Heart right ventricle (tissue), 16 donors: ENCODE measurements around the gene SELPLG. TPM values are rescaled to one million over a fixed set of nuclear protein-coding genes. Genes with fewer than 3 reads are reported as not detected.

Experiments
- ATAC-seq, 8 donors: fragments of 200-7000 bp; cut with Tn5 transposase; one replicate each; pipeline ENCODE4 v1.9.1; 2020; ENCODE audit warnings: mild to moderate bottlenecking in 8 of 8, moderate library complexity in 8 of 8, moderate number of reproducible peaks in 1 of 8
- DNase-seq, 2 donors: peaks; one replicate each; pipeline ENCODE4 v3.0.0-alpha.2; 2020
- H3K27ac ChIP-seq, 10 donors: fragments of 200-600 bp; sonication (generic) in 2 of 10; one replicate each; pipeline versions ENCODE4 v1.5.0 to v1.8.0; 2020 to 2022; ENCODE audit warnings: mild to moderate bottlenecking in 3 of 10
- H3K27me3 ChIP-seq, 7 donors: fragments of 200-600 bp; one replicate each; pipeline ENCODE4 v1.8.0; 2021 to 2022; ENCODE audit warnings: mild to moderate bottlenecking in 2 of 7
- H3K36me3 ChIP-seq, 9 donors: fragments of 200-600 bp; sonication (generic) in 1 of 9; one replicate each; pipeline versions ENCODE4 v1.5.0 to v1.8.0; 2020 to 2022; ENCODE audit warnings: mild to moderate bottlenecking in 2 of 9
- H3K4me1 ChIP-seq, 9 donors: fragments of 200-600 bp; sonication (generic) in 1 of 9; one replicate each; pipeline versions ENCODE4 v1.5.0 to v1.8.0; 2020 to 2022; ENCODE audit warnings: mild to moderate bottlenecking in 4 of 9
- H3K4me3 ChIP-seq, 10 donors: fragments of 200-600 bp; sonication (generic) in 2 of 10; one replicate each; pipeline versions ENCODE4 v1.5.0 to v1.8.0; 2020 to 2022; ENCODE audit warnings: mild to moderate bottlenecking in 7 of 10, moderate library complexity in 2 of 10
- H3K9me3 ChIP-seq, 11 donors: fragments of 200-600 bp in 10 of 11; sonication (generic) in 2 of 11; one replicate each; pipeline versions ENCODE4 v1.5.0 to v1.8.0; 2013 to 2022; ENCODE audit warnings: mild to moderate bottlenecking in 2 of 11, control low read depth in 1 of 11, moderate library complexity in 1 of 11
- whole genome bisulfite sequencing, 2 donors: extraction: QIAGEN DNeasy Blood & Tissue Kit; methylation state at CpG; one replicate each; pipeline ENCODE4 v1.1.7; 2013; ENCODE audit warnings: inconsistent platforms in 1 of 2; 5-methylcytosine and 5-hydroxymethylcytosine counted together
- intact Hi-C, 10 donors: fragments of 100-400 bp; cut with DNase I; formaldehyde crosslinking; loops; one replicate each; pipeline versions ENCODE4 v1.11.1 to v1.14.2; 2022
- polyA plus RNA-seq, 2 donors: library from polyadenylated mRNA; stranded (reverse); fragments of 200-250 nt; gene quantifications; one replicate each; pipeline ENCODE4 v1.2.3, GENCODE V29; 2013
- total RNA-seq, 10 donors: library from RNA; stranded (reverse); fragmentation: NEBNext Ultra II Directional in 3 of 10; extraction: Animal tissue kit (Norgen Biotek cat#: 25700) in 3 of 10; gene quantifications; one replicate each; pipeline versions ENCODE4 v1.2.1 to v1.2.4, GENCODE V29; 2021 to 2023
- TF ChIP-seq, protein P1 (sequence below), 9 donors: fragments of 200-600 bp; sonication (generic) in 2 of 9; IDR thresholded peaks; one replicate each; pipeline versions ENCODE4 v1.5.0 to v1.8.0; 2021 to 2022; ENCODE audit warnings: antibody characterized with exemption in 9 of 9, mild to moderate bottlenecking in 5 of 9, moderate library complexity in 1 of 9
- donor health status: Arrhythmogenic right ventricular cardiomyopathy.
- donor health status: ischemic (EF 13 %, LVEDD 7.1; RV severe dilation, severe dysfunction).
- donor health status: healthy with polysubstance abuse.
- donor health status: DM: no; HTN: yes; CAD: no.
- donor health status: DM: no; HTN: no; CAD: no.
- donor health status: ischemic (EF 25% LVEDD 6.9; RV normal size, moderate dysfunction).
- donor health status: ischemic (EF 25% LVEDD 5.7; RV mildly dilated, moderate dysfunction).
- donor health status: healthy.
- donor health status: DM: yes; HTN: yes; CAD: no.
- donor health status: Ischemic cardiomyopathy.
- donor health status: ischemic (EF 35%, LVEDD 5.7; RV mildly dilated, moderate dysfunction).
- donor health status: nonischemic (EF 11% LVEDD 7.7; RV severe dilation, severe dysfunction).
- donor health status: DM: yes; HTN: yes; CAD: no.
- donor health status: PGD.
- donor health status: ischemic (EF 29% LVEDD 5.4; RV normal size, mild dysfunction).
- donor health status: nonischemic (EF 23%, LVEDD 6.1; RV moderate dilation, normal function).

Gene SELPLG
- total and polyA plus RNA-seq, 12 donors, result 0.88 to 17.6 (median 2.4) TPM

GRCh38 chr12:108602976-108603704 is 30.6 kb downstream of the SELPLG start:
- H3K27me3 ChIP-seq, result peaks cover 0 to 3% (median 0%) of the 10 kb centered on the region in 7 donors
- no peaks in the 10 kb centered on the region for H3K9me3 ChIP-seq
- no peak overlapping the region for H3K4me3 ChIP-seq
- no peak overlapping the region for H3K27ac ChIP-seq
- H3K4me1 ChIP-seq, result peaks cover 0 to 4% (median 0%) of the 10 kb centered on the region in 9 donors
- no peak for ATAC-seq
- no peaks in the 10 kb centered on the region for H3K36me3 ChIP-seq
- intact Hi-C loops, result no loop called here
- 88 to 92% methylated on average over 15 of the region's 15 CpGs for WGBS, 2 donors
- TF ChIP-seq, protein P1, sequence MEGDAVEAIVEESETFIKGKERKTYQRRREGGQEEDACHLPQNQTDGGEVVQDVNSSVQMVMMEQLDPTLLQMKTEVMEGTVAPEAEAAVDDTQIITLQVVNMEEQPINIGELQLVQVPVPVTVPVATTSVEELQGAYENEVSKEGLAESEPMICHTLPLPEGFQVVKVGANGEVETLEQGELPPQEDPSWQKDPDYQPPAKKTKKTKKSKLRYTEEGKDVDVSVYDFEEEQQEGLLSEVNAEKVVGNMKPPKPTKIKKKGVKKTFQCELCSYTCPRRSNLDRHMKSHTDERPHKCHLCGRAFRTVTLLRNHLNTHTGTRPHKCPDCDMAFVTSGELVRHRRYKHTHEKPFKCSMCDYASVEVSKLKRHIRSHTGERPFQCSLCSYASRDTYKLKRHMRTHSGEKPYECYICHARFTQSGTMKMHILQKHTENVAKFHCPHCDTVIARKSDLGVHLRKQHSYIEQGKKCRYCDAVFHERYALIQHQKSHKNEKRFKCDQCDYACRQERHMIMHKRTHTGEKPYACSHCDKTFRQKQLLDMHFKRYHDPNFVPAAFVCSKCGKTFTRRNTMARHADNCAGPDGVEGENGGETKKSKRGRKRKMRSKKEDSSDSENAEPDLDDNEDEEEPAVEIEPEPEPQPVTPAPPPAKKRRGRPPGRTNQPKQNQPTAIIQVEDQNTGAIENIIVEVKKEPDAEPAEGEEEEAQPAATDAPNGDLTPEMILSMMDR (IDR thresholded peaks at IDR 0.05), result no peak
- DNase-seq, result no peak

DNA sequence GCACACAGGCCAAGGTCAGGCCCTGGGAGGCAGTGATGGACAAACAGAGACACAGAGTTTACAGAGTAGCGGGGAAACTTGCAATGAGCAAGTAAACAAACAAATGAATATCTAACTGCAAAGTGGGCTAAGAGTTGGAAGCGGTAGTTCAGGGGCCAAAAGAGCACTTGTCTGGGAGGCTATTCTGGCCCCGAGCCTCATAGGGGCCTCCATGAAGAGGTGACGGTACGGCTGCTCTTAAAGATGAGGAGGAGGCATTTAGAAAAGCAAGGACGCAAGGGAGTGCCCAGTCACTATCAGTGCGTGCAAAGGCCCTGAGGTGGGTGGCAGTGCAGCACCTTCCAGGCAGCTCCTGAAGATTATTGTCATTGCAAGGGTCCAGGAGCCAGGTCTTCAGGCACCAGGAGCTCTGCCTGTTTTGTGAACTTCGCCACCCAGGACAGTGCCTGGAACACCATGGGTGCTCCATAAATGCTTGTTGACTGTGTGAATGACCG is 31.4 kb downstream of the SELPLG start:
- WGBS, 2 donors, result 96 to 97% methylated on average over 9 of the region's 9 CpGs
- Histone ChIP-seq H3K9me3 (no peaks in the 10 kb centered on the region), H3K36me3 (no peaks in the 10 kb centered on the region), H3K27me3 (peaks cover 0 to 3% (median 0%) of the 10 kb centered on the region in 7 donors), H3K27ac (no peak overlapping the region), H3K4me1 (peaks cover 0 to 4% (median 0%) of the 10 kb centered on the region in 9 donors), H3K4me3 (no peak overlapping the region)
- DNase-seq (no peak), ATAC-seq (no peak)
- TF ChIP-seq, protein P1 (IDR thresholded peaks at IDR 0.05), result no peak
- intact Hi-C loops, result no loop called here

DNA sequence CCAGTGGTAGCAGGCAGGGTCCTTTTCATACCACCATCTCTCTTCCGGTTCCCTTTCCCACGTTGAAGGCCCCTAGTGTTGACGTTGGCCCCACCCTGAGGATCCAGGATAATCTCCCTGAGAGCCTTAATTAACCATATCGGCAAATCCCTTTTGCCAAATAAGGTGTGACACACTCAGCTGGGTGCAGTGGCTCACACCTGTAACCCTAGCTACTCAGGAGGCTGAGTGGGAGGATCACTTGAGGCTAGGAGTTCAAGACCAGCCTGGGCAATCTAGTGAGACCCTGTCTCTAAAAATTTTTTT is 33.0 kb downstream of the SELPLG start:
- no peak overlapping the region for H3K4me3 ChIP-seq
- H3K36me3 ChIP-seq, result no peaks in the 10 kb centered on the region
- H3K27me3 ChIP-seq, result peaks cover 0 to 3% (median 0%) of the 10 kb centered on the region in 7 donors
- H3K9me3 ChIP-seq, result no peaks in the 10 kb centered on the region
- peaks cover 0 to 4% (median 0%) of the 10 kb centered on the region in 9 donors for H3K4me1 ChIP-seq
- TF ChIP-seq, protein P1 (IDR thresholded peaks at IDR 0.05), result no peak
- no peak overlapping the region for H3K27ac ChIP-seq
- 60 to 61% methylated on average over 4 of the region's 4 CpGs for WGBS, 2 donors
- intact Hi-C loops, result no loop called here
- ATAC-seq (no peak), DNase-seq (no peak)

DNA sequence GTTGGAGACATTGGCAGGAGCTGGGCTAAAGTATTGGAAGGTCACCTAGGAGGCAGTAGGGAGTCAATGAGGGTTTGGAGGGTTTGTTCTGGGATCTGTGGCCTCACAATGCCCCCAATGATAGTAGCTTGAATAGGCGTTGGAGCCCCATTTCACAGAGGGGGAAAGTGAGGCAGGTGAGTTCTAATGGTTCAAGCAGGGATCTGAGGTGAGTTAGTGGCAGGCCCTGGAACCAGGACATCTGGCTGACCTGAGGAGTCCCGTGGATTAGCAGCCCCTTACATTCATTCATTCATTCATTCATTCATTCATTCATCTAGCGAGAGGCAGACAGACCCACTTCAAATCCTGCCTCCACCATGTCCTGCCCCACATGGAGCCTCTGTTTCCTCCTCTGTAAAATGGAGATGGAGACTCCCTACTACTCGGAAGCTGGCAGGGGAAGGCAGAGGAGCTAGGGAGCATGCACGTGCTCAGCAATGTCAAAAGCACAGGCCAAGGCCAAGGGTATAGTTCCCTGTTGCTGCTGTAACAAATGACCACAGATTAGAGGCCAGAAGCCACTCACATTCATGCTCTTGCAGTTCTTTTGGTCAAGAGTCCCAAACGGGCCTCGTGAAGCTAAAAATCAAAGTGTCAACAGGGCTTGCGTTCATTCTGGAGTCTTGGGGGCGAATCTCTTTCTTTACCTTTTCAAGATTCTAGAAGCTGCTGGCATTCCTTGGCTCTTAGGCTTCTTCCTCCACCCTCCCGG is 33.6 kb downstream of the SELPLG start:
- Histone ChIP-seq H3K27ac (no peak overlapping the region), H3K27me3 (peaks cover 0 to 3% (median 0%) of the 10 kb centered on the region in 7 donors), H3K36me3 (no peaks in the 10 kb centered on the region), H3K4me3 (no peak overlapping the region), H3K9me3 (no peaks in the 10 kb centered on the region), H3K4me1 (peaks cover 0 to 4% (median 0%) of the 10 kb centered on the region in 9 donors)
- TF ChIP-seq, protein P1 (IDR thresholded peaks at IDR 0.05), result no peak
- DNase-seq, result no peak
- intact Hi-C loops, result no loop called here
- ATAC-seq, result no peak
- 86 to 89% methylated on average over 10 of the region's 10 CpGs for whole genome bisulfite sequencing, 2 donors
